WI38 (cell line): ENCODE data around the gene TBRG4.

Source experiments
- H3K4me3 ChIP-seq: 2 replicates; pipeline ENCODE4 v1.5.1; 2011; ENCODE audit warnings: low read depth, mild to moderate bottlenecking, control low read depth, low read length
- TF ChIP-seq, protein P1 (sequence below): IDR thresholded peaks from 2 replicates; pipeline ENCODE4 v1.5.1; 2012; ENCODE audit warnings: low read depth, mild to moderate bottlenecking, control low read depth, low read length

The TBRG4 gene

DNA sequence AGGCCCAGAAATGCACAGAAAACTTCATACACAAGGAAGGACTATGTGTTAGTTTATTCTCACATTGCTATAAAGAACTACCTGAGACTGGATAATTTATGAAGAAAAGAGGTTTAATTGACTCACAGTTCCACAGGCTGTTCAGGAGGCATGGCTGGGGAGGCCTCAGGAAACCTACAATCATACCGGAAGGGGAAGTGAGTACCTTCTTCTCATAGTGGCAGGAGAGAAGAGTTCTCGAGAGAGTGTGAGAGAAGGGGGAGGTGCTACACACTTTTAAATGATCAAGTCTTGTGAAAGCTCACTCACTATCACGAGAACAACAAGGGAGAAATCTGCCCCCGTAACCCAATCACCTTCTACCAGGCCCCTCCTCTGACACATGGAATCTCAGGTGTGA lies 29.3 kb upstream of the TBRG4 start:
- TF ChIP-seq, protein P1, sequence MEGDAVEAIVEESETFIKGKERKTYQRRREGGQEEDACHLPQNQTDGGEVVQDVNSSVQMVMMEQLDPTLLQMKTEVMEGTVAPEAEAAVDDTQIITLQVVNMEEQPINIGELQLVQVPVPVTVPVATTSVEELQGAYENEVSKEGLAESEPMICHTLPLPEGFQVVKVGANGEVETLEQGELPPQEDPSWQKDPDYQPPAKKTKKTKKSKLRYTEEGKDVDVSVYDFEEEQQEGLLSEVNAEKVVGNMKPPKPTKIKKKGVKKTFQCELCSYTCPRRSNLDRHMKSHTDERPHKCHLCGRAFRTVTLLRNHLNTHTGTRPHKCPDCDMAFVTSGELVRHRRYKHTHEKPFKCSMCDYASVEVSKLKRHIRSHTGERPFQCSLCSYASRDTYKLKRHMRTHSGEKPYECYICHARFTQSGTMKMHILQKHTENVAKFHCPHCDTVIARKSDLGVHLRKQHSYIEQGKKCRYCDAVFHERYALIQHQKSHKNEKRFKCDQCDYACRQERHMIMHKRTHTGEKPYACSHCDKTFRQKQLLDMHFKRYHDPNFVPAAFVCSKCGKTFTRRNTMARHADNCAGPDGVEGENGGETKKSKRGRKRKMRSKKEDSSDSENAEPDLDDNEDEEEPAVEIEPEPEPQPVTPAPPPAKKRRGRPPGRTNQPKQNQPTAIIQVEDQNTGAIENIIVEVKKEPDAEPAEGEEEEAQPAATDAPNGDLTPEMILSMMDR: no peak
- no peak overlapping the region for H3K4me3 ChIP-seq

DNA sequence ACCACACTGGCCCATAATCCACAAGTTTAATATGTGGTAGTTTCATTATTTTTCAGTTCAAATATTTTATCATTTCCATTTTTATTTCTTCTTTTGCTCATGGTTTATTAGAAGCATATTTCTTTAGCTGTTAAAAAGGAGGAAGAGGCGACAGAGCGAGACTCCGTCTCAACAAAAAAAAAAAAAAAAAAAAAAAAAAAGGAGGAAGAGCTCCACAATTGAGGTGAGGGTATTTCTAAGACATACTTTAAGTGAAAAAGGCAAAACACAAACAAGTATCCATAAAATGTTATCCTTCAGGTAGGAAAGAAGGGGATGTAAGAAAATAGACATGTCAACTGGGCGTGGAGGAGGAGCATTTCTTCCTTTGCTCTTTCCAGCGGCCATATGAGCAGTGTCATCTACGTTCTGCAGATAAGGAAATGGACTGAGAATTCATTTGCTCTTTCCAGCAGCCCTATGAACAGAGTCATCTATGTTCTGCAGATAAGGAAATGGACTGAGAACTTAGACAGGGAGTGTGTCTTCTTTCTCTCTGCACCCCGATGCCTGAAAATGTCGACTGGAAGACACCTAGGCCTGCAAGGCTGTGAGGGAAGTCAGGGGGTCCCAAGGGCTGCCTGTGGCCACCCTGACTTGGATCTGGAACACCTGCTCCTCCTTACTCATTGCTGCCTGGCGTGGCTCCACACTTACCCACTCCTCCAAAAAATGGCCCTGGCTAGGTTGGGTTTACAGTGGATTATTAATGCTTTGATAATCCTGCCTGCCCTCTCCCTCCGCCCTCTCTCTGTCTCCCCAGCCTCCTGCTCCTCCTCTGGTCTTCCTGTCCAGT lies 27.2 kb upstream of the TBRG4 start:
- TF ChIP-seq, protein P1: no peak
- H3K4me3 ChIP-seq: no peak overlapping the region

DNA sequence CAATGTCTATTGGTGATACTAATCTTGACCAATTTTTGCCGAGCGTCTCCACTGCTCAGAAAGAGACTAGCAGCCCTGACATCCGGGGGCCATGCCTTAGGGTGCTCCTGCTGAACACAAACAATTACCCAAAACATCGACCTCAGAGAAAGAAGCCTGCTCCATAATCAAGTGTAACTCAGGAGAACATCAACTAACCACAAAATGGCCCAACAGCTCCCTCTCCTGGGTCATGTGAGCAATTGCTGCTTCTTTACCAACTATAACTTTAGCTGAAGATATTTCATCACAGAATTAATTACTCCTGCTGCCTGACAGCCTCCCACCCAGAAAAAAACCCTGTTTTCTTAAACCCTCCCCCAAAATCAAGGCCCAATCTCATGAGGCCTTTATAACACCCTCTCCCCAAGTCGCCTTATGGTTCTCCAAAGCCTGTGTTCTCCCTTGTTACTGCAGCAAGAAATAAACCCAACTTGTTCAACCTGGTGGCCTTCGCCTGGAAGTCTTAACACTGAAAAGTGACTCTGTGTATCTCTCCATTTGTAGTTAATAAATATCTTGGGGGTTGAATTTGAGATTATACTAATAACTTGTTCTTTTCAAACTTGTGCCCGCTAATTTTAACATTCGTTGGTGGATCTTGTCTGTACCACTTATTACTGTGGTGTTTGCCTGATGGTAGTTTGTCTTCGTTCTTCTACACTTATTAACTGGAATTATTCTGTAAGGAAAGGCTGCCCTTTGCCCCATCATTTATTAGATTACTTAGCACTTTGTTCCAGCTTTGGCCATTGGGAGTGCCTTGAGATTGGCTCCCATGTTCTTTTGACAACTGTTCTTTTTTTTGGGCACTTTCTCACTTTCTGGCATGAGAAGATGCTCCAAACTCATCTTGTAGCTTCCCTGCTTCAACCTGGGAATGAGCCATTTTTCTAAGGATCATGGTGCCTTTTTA lies 24.9 kb upstream of the TBRG4 start:
- no peak overlapping the region for H3K4me3 ChIP-seq
- TF ChIP-seq, protein P1: peak; percentile 74

DNA sequence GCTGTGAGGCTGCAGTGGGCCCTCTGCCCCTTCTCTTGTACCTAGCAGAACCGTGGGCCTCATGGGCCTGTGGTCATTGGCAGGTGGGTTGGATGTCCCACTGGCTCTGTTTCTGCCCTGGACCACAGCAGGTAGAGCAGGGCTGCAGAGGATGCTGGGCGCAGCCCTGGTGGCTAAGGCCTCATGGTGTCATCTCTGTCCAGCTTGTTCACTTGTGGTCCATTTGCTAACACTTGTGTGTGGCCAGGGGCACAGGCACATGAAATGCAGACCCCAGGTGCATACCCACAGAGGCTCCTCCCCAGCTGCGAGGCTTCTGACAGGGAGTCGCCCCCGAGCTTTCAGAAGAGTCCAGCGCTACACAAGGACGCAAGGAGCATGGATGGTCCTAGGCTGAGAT lies 22.4 kb upstream of the TBRG4 start:
- TF ChIP-seq, protein P1: no peak
- no peak overlapping the region for H3K4me3 ChIP-seq

DNA sequence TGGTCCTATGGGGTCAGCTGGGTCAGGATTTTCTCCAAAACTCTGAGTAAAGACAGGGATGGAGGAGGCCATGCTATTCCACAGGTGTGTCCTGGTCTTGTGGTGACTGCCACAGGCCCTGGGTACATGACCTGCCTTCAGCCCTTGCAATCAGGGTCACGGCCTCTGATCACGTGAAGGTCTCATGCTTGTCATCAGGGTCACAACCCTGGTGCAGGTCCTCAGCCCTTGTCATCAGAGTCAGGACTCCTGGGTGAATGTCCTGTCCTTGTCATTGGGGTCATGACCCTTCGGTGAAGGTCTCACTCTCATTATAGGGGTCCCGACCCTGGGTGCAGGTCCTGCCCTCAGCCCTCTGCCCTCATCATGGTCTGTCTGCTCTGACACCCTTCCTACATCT lies 21.9 kb upstream of the TBRG4 start:
- no peak overlapping the region for H3K4me3 ChIP-seq
- TF ChIP-seq, protein P1: no peak

DNA sequence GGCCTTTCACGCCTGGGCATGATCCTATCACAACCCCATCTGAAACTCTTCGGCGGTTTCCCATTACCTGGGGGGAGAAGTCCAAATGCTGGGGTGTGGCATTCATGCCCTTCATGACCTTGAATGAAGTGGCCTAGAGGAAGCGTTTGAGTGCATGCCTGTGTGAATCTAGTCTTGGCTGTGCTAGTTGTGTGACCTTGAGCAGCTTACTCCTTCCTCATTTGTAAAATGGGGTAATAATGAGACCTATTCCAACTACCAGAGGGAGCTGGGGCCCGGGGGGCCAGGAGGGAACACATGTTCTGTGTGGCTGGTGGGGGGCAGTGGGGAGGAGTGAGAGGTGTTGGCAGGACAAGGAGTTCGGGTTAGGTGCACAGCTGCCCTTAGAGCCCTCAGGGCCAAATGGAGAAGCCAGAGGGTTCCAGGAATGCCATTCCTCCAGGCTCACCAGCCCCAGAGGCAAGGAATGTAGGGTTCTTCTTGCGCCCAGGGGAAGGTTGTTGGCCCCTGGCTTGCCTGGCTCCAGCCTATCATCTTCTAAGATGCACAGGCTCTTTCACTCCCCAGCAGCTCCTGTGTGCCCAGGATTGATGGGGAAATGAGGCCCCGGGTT lies 21.3 kb upstream of the TBRG4 start:
- H3K4me3 ChIP-seq: no peak overlapping the region
- TF ChIP-seq, protein P1: no peak
